ENCODE data around the gene LIN7A.

GRCh38 chr12:80857311-80857710, 80.4 kb downstream of the LIN7A start:
- no peak for TF ChIP-seq CTCF (conservative IDR thresholded peaks at IDR 0.05; ENCODE audit: low read depth, low read length)
- TF ChIP-seq EZH2 (IDR thresholded peaks at IDR 0.05; ENCODE audit: borderline replicate concordance, low read depth, low read length, poor library complexity, severe bottlenecking), result no peak
